Right lobe of liver (tissue), 4 donors: ENCODE data around the gene HMGB1.

Experiments
- POLR2A ChIP-seq: fragments of 450-650 bp; IDR thresholded peaks from one replicate; pipeline ENCODE4 v1.6.1; 2017; ENCODE audit warnings: antibody characterized with exemption, mild to moderate bottlenecking
- TF ChIP-seq, protein P1 (sequence below), 4 donors: fragments of 200-600 bp in 3 of 4; fragments of 450-650 bp in 1 of 4; IDR thresholded peaks; one replicate each; pipeline versions ENCODE4 v1.5.1 to v1.8.0; 2016 to 2022; ENCODE audit warnings: antibody characterized with exemption in 4 of 4, mild to moderate bottlenecking in 2 of 4
- donor health status: DM: no; HTN: no; CAD: no.
- donor health status: DM: no; HTN: no; CAD: no.
- donor health status: DM: no; HTN: yes; CAD: no.

GRCh38 chr13:30418717-30419459 is 46.8 kb downstream of the HMGB1 start:
- TF ChIP-seq, protein P1, sequence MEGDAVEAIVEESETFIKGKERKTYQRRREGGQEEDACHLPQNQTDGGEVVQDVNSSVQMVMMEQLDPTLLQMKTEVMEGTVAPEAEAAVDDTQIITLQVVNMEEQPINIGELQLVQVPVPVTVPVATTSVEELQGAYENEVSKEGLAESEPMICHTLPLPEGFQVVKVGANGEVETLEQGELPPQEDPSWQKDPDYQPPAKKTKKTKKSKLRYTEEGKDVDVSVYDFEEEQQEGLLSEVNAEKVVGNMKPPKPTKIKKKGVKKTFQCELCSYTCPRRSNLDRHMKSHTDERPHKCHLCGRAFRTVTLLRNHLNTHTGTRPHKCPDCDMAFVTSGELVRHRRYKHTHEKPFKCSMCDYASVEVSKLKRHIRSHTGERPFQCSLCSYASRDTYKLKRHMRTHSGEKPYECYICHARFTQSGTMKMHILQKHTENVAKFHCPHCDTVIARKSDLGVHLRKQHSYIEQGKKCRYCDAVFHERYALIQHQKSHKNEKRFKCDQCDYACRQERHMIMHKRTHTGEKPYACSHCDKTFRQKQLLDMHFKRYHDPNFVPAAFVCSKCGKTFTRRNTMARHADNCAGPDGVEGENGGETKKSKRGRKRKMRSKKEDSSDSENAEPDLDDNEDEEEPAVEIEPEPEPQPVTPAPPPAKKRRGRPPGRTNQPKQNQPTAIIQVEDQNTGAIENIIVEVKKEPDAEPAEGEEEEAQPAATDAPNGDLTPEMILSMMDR (IDR thresholded peaks at IDR 0.05) = no peak
- no peak for TF ChIP-seq POLR2A
